Measurements from ENCODE around the gene ICA1L.
"Not testable (repeated sequence)": the region's sequence is repeated elsewhere in the genome, so short reads cannot be mapped to it uniquely, and the experiment has no call there.

The ICA1L gene

DNA sequence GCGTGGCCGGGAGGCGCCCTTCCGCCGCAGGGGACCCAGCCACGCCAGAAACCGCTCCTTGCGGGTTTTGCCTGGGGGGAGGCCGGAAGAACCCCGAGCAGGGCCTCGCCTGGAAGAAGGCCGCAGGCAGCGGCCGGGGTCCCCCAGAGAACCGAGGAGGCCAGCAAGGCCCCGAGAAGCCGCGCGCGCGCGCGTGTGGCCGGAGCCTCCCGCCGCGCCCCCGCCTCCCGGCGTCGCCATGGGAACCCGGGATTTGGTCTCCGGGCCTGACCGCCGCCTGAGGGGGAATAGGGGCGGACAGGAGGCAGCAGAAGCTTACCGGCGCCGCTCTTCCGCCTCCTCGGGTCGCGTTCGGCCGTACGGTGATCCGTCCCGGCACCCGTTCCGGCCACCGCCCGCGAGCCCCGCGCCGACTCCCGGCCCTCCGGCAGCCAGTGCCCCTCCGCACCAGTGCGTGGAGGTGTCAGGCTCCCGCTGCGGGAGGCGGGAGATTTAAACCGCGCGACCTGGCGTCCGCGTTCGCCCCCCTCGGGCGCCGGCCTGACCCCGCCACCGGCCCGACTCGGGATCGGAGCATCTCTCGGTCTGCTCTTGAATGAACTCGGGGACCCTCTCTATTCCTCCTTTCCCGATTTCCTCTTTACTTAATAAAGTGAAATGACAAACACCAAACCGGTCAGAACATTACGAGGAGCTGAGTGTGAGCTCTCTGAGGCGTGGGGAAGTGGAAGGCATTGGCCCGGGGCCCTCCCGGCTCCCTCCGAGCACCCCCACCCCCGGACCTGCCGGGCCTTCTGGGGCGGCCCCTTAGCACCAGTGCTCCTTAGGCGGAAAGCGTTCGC, at the start of gene ICA1L:
Gene ICA1L (minus strand): TSS at position 467 of the 842 bp plus-strand sequence. CDS start 42,757 bp downstream, outside the sequence.
- Histone ChIP-seq H3K4me3 (peak within 1 kb of the TSS; percentile 69 to 90), H3K9me3 (no peaks in the 10 kb centered on the region), H3K36me3 (peaks cover 0 to under 1% (median 0%) of the 10 kb centered on the region in 3 donors), H3K4me1 (peaks cover 0 to 7% (median 3%) of the 10 kb centered on the region in 4 donors), H3K27me3 (no peaks in the 10 kb centered on the region), H3K27ac (peak within 1 kb of the TSS; percentile 73 to 83)
- intact Hi-C loops (cut with DNase I; ENCODE audit: low total_unique reads): loop anchor here (2.0 kb wide), 1 partner anchor 283 kb away; no protein-coding TSS in a partner anchor
- TF ChIP-seq, protein P1, sequence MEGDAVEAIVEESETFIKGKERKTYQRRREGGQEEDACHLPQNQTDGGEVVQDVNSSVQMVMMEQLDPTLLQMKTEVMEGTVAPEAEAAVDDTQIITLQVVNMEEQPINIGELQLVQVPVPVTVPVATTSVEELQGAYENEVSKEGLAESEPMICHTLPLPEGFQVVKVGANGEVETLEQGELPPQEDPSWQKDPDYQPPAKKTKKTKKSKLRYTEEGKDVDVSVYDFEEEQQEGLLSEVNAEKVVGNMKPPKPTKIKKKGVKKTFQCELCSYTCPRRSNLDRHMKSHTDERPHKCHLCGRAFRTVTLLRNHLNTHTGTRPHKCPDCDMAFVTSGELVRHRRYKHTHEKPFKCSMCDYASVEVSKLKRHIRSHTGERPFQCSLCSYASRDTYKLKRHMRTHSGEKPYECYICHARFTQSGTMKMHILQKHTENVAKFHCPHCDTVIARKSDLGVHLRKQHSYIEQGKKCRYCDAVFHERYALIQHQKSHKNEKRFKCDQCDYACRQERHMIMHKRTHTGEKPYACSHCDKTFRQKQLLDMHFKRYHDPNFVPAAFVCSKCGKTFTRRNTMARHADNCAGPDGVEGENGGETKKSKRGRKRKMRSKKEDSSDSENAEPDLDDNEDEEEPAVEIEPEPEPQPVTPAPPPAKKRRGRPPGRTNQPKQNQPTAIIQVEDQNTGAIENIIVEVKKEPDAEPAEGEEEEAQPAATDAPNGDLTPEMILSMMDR (IDR thresholded peaks at IDR 0.05): peak in 1 of 2 experiments; percentile 11
- peak; percentile 54 to 80 for DNase-seq

DNA sequence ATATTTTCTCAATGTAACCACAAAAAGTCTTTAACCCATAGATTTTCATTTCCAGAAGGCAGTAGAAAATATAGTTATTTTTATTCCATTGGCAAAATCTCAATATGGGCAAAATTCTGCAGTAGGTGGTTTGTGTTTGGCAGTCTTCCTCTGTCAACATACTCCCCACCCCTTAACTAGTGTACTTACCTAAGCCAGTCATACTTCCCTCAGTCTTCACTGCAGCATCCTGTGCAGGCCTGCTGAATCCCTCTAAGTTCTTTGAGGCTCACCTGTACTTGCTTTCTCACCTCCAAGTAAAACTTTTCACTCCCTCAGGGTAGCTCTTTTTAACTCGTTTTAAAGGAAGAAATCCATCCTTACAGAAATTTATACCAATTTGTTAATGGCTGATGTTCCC, 47.3 kb upstream of the ICA1L start:
- Histone ChIP-seq H3K4me3 (no peak overlapping the region), H3K27ac (no peak overlapping the region), H3K36me3 (peaks cover 14 to 31% (median 26%) of the 10 kb centered on the region in 3 donors), H3K27me3 (no peaks in the 10 kb centered on the region), H3K9me3 (no peaks in the 10 kb centered on the region), H3K4me1 (no peaks in the 10 kb centered on the region)
- intact Hi-C loops (cut with DNase I; ENCODE audit: low total_unique reads): no loop called here
- no peak for DNase-seq
- TF ChIP-seq, protein P1 (IDR thresholded peaks at IDR 0.05): no peak

DNA sequence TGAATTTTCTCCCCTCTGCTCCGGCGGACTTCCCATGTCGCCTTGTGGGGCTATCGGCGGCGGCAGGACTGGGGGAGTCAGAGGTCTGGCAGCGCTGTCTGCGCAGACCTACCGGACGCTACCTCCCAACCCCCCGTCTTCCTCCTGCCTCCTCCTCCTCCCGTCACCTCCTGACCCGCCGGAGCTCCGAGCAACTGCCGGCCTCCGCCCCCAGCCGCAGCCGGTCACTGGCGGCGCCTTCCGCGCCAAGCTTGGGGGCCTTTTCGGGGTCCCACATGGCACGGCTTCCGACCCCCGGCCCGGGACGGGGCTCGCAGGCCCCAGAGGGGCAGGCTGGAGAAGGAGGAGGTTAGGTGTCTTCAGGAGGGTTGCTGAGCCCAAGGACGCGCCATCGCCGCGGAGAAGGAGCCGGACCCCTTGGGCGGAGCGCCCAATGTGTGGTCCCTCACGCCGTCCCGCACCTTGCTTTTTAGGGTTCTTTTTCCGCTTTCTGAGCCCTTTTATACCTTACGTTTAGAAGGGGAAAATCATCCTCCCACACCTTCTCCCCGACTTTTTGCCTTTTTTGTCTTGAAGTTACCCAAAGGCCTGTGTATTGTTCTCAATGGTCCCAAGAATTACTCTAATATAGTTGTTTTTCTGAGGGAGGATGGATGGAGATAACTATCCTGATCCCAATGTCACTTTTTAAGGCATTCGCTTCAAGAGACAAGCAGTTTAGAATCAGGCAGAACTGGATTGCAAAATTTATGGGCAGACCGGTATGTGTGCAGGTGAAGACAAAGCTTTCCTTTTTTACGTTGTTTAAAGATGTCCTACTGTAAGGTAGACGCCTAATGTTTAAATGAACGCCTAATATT, 41.0 kb upstream of the ICA1L start:
- DNase-seq; intact Hi-C loops (cut with DNase I; ENCODE audit: low total_unique reads): not testable (repeated sequence)

DNA sequence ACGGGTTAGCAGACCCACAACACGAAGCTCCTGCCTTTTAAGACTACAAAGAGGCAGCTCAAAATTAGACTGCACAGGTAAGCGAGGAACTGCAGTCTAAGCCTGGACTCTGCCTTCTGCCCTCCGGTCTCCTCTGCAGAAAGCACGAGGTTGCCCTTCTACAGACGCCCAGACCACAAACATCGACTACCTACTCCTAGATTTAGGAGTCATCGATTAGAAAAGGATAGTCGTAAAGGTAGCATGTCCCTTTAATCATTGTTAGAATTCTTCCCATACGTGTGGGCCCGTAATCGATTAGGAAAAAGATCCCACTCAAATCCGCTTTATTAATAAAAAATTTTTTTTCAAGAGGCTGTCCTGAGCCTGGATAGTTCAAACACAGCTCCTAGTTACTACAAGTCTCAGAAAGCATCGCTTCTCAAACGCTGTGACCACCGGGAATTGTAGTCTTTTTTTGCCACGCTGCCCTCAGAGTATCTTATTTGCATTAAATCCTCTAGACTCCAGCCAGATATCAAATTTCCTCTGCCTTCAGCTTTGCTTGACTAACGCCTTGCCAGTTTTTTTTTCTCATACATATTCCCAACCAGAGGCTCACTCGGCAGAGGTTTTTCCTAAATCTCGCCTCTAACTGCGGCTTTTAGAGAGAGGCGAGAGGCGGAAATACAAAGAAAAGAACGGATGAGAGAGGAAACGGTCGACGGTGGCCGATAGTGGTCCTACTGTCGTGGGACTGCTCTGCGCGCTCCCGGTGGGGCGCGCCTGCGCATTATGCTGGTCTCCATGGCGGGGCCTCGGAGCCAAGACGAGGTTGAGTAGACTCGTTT, 40.2 kb upstream of the ICA1L start, which contains the start of the genes CARF and WDR12:
Gene CARF (plus strand): TSS at position 764 of the 830 bp plus-strand sequence. CDS start 29,628 bp downstream, outside the sequence.
Gene WDR12 (minus strand): TSS at position 162 of the 830 bp plus-strand sequence. CDS start 197 bp downstream, outside the sequence.
- intact Hi-C loops (cut with DNase I; ENCODE audit: low total_unique reads): no loop called here
- TF ChIP-seq, protein P1 (IDR thresholded peaks at IDR 0.05): peak in 1 of 2 experiments; percentile 17

More for the DNA sequence above, 41.0 kb upstream of the ICA1L start:
- Histone ChIP-seq H3K4me3 (peak overlapping the region; percentile 61 to 76), H3K27ac (peak overlapping the region; percentile 67 to 80), H3K4me1 (peaks cover 0 to 24% (median 8%) of the 10 kb centered on the region in 4 donors)
- not testable (repeated sequence) for H3K36me3 ChIP-seq, H3K27me3 ChIP-seq, H3K9me3 ChIP-seq

DNA sequence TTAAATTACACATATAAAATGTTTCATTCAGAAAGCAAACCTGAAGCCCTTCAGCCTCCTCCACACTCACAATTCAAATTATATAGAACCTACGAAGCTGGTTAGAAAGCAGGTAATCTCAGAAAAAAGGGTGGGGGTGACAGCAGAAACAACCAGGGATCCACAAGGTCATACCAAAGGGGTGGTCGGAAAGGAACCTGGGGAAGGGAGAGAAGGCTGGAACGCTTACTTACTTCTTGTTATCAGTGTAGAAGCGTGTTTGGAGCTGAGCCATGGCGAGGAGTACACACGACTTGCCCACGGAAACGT, 39.6 kb upstream of the ICA1L start:
- Histone ChIP-seq H3K9me3 (no peaks in the 10 kb centered on the region), H3K4me1 (peaks cover 0 to 24% (median 8%) of the 10 kb centered on the region in 4 donors), H3K36me3 (peaks cover 0 to 4% (median 0%) of the 10 kb centered on the region in 3 donors), H3K27ac (peak overlapping the region; percentile 67 to 80), H3K4me3 (peak overlapping the region; percentile 61 to 76), H3K27me3 (no peaks in the 10 kb centered on the region)
- intact Hi-C loops (cut with DNase I; ENCODE audit: low total_unique reads): no loop called here
- no peak for DNase-seq
- TF ChIP-seq, protein P1 (IDR thresholded peaks at IDR 0.05): no peak

More for the DNA sequence above, 40.2 kb upstream of the ICA1L start, which contains the start of the genes CARF and WDR12:
- Histone ChIP-seq H3K27me3 (no peaks in the 10 kb centered on the region), H3K4me3 (peak within 1 kb of the TSS; percentile 61 to 76), H3K9me3 (no peaks in the 10 kb centered on the region), H3K27ac (peak within 1 kb of the TSS; percentile 67 to 80), H3K36me3 (no peaks in the 10 kb centered on the region), H3K4me1 (peaks cover 0 to 24% (median 8%) of the 10 kb centered on the region in 4 donors)
- DNase-seq: peak; percentile 92 to 95
